SKM-1 treated with dmso at 0.1 percent for 144 hours (cell line): ENCODE data around the gene PHC2.
"Not testable (repeated sequence)": the region's sequence is repeated elsewhere in the genome, so short reads cannot be mapped to it uniquely, and the experiment has no call there.

Source experiments
- DNase-seq: peaks from one replicate; lab custom pipeline; 2025; ENCODE audit not compliant: unreplicated experiment; lab: John Stamatoyannopoulos, UW

The PHC2 gene

DNA sequence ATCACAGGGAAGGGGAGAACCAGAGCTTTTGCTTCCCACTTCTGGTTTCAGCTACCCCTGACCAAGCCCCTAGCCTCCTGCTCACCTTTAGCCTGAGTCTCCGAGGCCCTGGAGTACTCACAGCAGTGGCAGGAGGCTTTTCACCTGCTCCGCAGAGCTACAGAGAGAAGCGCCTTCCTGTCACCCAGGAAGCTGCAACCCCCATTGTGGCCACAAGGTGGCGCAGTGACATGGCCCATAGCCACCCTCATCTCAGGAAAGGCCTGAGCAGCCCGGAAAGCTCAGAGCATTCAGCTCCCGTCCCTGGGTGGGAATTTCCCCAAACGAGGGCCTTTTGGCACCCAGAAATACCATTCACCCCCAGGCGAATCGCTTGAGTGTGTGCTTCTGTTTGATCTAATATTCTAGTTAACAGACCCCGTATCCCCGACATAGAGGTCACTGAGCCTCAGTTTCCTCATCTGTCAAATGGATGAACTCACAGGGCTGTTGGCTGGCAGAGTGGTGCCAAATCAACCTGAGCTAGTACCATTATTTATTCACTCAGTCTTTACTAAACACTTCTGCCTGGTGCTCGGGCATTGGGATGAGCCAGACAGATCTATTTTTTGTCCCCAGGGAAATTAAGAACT lies 135.3 kb downstream of the PHC2 start:
- DNase-seq, result peak; percentile 29

DNA sequence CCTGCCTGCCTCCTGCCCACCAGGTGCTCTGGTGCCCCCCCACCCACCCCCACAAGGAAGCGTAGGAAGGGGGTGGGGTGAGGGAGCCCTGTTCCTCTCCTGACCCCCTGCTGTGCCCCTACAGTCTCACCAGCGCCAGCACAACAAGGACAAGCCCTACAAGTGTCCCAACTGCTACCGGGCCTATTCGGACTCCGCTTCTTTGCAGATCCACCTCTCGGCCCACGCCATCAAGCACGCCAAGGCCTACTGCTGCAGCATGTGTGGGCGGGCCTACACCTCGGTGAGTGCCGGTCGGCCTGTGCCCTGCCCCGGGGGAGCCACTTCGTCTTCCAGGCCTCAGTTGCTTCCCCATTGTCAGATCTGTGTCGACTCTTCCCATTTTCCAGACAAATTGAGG lies 135.9 kb downstream of the PHC2 start:
- no peak for DNase-seq

- DNase-seq, result no peak
Observed at GRCh38 chr1:33294071-33295010, 136.6 kb downstream of the PHC2 start.

DNA sequence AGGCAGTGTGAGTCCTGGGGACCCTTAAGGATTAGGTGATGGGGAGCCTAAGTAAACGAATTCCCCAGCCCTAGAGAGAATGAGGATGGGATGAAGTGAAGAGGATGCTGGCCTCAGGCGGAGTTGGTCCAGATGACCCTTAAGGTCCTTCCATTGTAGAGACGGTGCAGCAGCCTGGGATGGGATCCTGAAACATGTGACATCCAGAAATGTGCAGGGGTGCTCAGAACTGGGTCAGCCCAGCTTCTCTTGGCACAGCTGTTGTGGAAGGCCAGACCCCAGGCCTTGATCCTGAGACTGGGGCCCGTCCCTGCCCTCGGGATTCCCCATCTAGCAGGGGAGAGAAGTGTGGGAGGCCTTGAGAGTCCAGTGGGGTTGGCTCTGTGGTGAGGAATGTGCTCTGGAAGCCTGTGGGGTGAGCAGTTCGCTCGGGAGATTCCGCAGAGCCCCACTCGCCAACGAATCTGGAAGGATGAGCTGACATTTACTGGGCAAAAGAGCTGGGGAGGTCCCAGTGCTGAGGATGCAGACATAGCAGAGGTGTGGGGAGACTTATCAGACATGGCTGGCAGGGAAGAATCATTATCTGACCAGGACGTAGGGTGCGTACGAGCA lies 138.1 kb downstream of the PHC2 start:
- no peak for DNase-seq

- not testable (repeated sequence) for DNase-seq
Observed at GRCh38 chr1:33290615-33291014, 140.3 kb downstream of the PHC2 start.

DNA sequence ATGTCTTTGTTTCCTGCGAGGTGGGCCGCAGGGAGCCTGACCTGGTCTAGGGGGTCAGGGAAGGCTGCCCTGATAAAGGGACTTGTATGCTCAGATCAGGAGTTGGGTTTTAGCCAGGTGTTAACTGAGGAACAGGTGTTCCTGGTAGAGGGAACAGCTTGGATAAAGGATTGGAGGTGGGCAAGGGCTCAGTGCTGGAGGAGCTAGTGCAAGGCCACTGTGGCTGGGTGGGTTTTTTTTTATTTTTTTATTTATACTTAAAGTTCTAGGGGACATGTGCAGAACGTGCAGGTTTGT lies 141.1 kb downstream of the PHC2 start:
- DNase-seq, result no peak

DNA sequence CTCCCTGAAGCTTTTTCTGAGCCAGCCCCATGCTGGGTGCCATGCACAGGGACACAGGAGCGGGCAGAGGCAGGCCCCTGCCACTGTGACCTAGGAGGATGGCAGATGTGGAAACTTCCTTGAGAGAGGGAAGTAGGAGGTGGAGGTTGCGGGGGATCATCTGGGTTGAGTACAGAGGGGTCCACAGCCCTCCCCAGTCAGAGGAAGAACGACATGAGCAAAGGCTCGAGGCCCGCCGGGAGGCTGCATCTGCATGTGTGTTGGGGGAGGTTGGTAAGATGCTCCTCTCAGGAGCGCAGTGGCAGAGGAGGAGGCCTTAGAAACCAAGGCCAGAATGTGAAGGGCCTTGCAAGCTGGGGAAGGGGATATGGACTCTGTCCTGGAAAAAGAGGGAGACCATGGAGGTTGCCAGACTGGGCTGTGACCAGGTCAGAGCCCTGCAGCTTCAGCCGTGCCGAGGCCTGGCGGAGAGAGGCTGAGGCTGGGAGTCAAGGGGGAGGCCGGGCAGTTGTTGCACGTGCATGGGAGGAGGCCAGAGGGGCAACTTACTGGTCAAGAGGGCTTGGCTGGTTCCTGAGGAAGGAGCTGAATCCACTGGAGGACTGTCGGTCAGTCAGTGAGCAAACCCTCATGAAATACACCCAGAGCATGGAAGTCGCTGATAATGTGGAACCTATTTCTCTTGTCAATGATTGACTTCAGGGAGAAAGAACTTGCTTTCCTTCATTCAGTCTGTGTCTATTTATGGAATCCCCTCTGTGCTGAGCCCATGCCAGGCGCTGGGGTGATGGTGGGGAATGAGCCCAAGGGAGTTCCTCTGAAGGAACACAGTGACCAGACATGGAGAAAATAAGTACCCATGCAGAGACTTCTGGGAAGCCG lies 141.7 kb downstream of the PHC2 start:
- DNase-seq, result no peak

DNA sequence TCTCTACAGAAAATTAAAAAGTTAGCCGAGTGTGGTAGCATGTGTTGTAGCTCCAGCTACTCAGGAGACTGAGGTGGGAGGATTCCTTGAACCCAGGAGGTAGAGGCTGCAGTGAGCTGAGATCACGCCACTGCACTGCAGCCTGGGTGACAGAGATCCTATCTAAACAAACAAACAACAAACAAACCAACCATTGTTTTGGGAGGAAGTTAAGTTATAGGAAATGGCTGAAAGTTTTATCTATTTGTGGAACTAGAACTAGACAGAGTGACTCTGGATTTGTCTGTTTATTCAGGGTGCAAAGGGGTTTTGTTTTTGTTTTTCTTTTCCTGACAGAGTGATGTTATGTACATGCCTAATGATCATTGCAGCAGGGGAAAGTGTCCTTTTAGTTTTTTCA lies 143.6 kb downstream of the PHC2 start:
- no peak for DNase-seq

- no peak for DNase-seq
Observed at GRCh38 chr1:33286451-33287185, 144.3 kb downstream of the PHC2 start.

- no peak for DNase-seq
Observed at GRCh38 chr1:33284049-33284448, 146.8 kb downstream of the PHC2 start.

DNA sequence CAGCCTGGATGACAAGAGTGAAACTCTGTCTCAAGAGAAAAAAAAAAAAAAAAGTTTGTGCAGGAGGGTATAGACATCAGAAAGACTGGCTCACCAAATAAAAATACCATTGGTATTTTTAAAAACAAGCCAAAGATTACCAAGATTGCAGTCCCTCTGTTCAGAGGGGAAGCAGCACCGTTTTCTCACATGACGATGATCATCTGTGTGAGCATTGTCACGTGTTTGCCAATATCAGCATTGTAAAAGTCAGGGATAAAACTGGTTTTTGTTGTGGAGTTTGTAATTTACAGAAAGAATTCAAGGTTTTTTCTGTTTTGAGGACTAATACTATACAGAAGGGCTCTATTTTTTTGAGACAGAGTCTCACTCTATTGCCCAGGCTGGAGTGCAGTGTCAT lies 148.1 kb downstream of the PHC2 start:
- no peak for DNase-seq

GRCh38 chr1:33281554-33282303 lies 149.2 kb downstream of the PHC2 start:
- no peak for DNase-seq

DNA sequence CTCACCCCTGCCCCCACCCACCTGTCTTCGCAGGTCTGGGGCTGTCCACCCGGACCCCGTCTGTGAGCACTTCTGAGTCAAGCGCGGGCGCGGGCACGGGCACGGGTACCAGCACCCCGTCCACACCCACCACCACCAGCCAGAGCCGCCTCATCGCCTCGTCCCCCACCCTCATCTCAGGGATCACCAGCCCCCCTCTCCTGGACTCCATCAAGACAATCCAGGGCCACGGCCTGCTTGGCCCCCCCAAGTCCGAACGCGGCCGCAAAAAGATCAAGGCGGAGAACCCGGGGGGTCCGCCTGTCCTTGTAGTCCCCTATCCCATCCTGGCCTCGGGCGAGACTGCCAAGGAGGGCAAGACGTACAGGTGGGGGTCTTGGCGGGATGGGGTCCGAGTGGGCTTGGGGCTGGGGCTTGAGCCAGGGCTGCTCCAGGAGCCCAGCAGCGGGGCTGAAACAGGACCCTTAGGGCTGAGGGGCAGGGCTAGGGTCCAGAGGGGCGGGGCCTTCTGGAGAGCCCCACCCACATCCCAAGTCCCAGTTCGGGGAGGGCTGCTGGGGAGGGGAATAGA lies 150.7 kb downstream of the PHC2 start:
- no peak for DNase-seq

DNA sequence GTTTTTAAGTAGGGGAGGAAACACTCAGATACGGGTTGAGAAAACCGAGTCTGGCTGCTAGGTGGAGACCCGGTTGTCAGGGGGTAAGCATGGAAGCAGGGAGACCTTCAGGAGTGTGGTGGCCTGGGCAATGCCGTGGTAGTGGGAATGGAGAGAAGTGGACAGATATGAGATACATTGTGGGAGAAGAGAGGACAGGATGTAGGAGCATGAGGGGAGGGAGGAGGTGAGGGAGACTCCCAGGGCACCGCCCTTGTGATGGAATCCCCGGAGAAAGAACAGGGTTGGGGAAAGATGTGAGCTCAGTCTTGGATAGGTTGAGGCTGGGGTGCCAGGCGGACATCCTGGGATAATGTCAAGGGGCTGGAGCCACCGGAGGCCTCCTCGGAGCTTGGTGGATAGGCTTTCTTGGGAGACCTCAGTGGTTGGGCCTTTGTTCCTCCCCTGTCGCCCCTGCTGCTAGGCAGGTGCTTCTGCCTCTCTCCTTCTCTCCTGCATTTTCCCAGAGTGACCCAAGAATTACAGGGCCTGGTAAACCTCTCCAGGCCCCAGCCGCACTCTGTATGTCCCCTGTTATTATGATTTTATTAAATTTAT lies 153.3 kb downstream of the PHC2 start:
- no peak for DNase-seq

DNA sequence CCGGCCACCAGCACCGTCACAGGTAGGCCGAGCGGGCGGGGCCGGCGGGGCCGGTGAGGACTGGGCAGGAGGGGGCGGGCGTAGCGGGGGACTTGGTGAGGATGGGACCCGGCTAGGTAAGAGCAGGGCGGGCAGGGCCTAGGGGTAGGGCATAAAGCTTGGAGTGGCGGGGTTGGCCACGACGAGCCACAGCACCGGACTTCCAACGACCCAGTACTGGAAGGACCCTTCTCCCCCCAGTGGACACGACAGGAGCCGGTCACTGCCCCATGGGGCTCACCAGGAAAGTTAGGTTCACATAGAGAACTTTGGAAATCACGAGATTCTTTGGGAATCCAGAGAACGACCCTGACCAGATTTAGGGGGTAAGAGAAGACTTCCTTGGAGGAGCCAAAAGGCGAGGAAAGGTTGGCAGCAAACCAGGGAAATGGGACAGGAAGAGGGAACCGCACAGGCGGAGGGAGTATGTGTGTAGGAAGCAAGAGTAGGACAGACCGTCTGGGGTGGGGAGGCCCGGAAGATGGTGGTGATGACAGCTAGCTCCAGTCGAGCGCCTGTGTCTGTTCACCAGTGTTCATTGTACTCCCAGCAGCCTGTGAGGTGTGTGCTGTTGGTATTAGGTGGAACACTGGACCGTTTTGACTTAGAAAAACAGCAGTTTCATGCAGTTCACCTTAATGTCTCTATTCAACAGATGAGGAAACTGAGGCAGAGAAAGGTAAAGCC lies 154.2 kb downstream of the PHC2 start:
- no peak for DNase-seq

- no peak for DNase-seq
Observed at GRCh38 chr1:33275706-33276572, 155.0 kb downstream of the PHC2 start.

- no peak for DNase-seq
Observed at GRCh38 chr1:33275195-33275594, 155.7 kb downstream of the PHC2 start.

GRCh38 chr1:33274446-33274845 lies 156.4 kb downstream of the PHC2 start:
- no peak for DNase-seq
